ENCODE measurements around the gene ABCA5. TPM values are rescaled to one million over a fixed set of nuclear protein-coding genes. Genes with fewer than 3 reads are reported as not detected.
A peak's percentile ranks its signal among the peaks of the same experiment; 100 is the strongest.

ABCA5 gene
- total and polyA plus RNA-seq, 12 donors, result 6.9 to 46.7 (median 19.3) TPM

DNA sequence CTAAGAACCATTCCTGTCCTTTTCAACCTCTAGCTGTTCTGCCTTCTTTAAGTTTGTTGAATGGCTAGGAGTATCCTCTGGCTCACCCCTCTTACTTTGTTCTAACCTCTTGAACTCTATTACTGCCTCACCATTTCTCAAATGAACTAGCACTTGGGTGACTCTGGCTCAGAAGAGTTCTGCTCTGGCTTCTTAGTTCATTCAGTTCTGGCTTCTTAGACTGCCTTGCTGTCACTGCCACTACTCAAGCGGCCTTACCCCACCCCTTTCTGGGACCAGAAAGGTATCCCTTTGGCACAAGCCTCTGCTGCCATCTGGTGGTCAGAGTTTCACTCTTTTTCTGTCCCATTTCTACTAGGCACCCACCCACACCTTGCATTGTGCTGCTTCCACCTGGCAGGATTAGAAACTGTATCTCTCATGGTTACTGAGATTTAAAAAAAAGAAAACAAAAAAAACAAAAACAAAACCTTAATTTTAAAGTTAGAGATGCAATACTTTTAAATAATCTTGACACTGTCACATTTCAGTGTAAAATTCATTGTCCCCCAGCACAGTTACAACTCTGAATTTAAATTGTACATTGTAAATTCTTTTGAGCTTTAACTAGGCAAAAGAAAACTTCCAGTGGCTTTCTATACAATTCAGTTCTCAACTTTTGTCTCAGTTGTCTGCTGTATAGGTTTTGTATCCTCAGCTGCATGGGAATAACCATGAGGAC is 91.4 kb downstream of the ABCA5 start:
- intact Hi-C loops (cut with DNase I), result loop anchor here (2.0 to 10.0 kb wide), 7 partner anchors 251 to 463 kb away; no protein-coding TSS in a partner anchor
- H3K4me1 ChIP-seq, result peaks cover 0 to 5% (median 3%) of the 10 kb centered on the region in 9 donors
- peaks cover 0 to 3% (median 0%) of the 10 kb centered on the region in 9 donors for H3K36me3 ChIP-seq
- H3K9me3 ChIP-seq, result peaks cover 0 to 31% (median 16%) of the 10 kb centered on the region in 11 donors
- no peak overlapping the region for H3K4me3 ChIP-seq
- DNase-seq (peak; percentile 57 to 86), ATAC-seq (peak; percentile 85 to 93 (median 88))
- TF ChIP-seq, protein P1, sequence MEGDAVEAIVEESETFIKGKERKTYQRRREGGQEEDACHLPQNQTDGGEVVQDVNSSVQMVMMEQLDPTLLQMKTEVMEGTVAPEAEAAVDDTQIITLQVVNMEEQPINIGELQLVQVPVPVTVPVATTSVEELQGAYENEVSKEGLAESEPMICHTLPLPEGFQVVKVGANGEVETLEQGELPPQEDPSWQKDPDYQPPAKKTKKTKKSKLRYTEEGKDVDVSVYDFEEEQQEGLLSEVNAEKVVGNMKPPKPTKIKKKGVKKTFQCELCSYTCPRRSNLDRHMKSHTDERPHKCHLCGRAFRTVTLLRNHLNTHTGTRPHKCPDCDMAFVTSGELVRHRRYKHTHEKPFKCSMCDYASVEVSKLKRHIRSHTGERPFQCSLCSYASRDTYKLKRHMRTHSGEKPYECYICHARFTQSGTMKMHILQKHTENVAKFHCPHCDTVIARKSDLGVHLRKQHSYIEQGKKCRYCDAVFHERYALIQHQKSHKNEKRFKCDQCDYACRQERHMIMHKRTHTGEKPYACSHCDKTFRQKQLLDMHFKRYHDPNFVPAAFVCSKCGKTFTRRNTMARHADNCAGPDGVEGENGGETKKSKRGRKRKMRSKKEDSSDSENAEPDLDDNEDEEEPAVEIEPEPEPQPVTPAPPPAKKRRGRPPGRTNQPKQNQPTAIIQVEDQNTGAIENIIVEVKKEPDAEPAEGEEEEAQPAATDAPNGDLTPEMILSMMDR (IDR thresholded peaks at IDR 0.05), result peak; percentile 59 to 85 (median 77)
- 14 to 17% methylated on average over 1 of the region's 1 CpG for WGBS, 2 donors
- peak overlapping the region in 2 of 10 donors; percentile 10 to 12 for H3K27ac ChIP-seq
- H3K27me3 ChIP-seq, result no peaks in the 10 kb centered on the region

DNA sequence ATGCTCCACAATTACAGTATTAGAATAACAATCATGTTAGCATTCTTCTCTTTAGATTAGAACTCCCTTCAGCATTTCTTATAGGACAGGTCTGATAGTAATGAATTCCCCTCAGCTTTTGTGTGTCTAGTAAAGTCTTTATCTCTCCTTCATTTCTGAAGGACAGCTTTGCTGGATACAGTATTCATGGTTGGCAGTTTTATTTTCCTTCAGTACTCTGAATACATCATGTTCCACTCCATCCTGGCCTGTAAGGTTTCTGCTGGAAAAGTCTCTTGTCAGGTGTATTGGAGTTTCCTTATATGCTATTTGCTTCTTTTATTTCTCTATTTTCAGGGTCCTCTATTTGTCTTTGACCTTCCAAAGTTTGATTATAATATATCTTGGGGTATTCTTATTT is 94.3 kb downstream of the ABCA5 start:
- Histone ChIP-seq H3K27me3 (no peaks in the 10 kb centered on the region), H3K36me3 (no peaks in the 10 kb centered on the region), H3K9me3 (peaks cover 0 to 37% (median 16%) of the 10 kb centered on the region in 11 donors), H3K4me1 (peaks cover 0 to 7% (median 0%) of the 10 kb centered on the region in 9 donors), H3K4me3 (no peak overlapping the region), H3K27ac (no peak overlapping the region)
- no peak for ATAC-seq
- intact Hi-C loops (cut with DNase I), result loop anchor here in 5 of 10 donors (10.0 kb wide), 3 partner anchors 248 to 268 kb away; no protein-coding TSS in a partner anchor
- TF ChIP-seq, protein P1 (IDR thresholded peaks at IDR 0.05), result no peak
- no peak for DNase-seq

DNA sequence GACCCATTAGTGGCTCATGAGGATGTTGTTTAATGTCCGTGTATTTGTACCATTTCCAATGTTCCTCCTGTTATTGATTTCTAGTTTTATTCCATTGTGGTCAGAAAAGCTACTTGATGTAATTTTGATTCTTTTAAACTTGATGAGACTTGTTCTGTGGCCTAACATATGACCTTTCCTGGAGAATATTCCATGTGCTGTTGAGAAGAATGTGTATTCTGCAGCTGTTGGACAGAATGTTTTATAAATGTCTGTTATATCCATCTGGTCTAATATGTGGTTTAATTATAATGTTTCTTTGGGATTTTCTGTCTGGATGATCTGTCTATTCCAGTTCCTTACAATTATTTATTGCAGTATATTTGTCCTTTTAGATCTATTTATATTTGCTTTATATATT is 95.4 kb downstream of the ABCA5 start:
- Histone ChIP-seq H3K27ac (peak overlapping the region in 1 of 10 donors; percentile 14), H3K9me3 (peaks cover 0 to 37% (median 16%) of the 10 kb centered on the region in 11 donors), H3K36me3 (no peaks in the 10 kb centered on the region), H3K4me3 (no peak overlapping the region), H3K27me3 (no peaks in the 10 kb centered on the region), H3K4me1 (peaks cover 0 to 11% (median 0%) of the 10 kb centered on the region in 9 donors)
- no peak for DNase-seq
- intact Hi-C loops (cut with DNase I), result loop anchor here in 5 of 10 donors (10.0 kb wide), 3 partner anchors 247 to 267 kb away; no protein-coding TSS in a partner anchor
- 80 to 83% methylated on average over 1 of the region's 1 CpG for WGBS, 2 donors
- TF ChIP-seq, protein P1 (IDR thresholded peaks at IDR 0.05), result no peak
- ATAC-seq, result no peak

DNA sequence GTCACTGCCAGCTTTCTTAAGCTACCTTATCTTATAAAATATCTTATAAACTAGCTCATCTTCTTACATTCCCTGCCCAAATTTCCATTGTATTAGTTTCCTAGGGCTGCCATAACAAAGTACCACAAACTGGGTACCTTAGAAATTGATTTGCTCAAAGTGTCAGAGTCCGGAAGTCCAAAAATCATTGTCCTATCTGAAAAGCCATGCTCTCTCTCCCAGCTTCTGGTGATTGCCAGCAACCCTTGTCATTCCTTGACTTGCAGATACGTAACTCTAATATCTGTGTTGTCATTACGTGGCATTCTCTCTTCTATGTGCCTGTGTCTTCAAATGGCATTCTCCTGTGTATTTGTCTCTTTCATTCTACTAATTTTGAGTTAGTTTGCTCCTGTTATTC is 96.0 kb downstream of the ABCA5 start:
- intact Hi-C loops (cut with DNase I), result loop anchor here in 5 of 10 donors (10.0 kb wide), 3 partner anchors 246 to 266 kb away; no protein-coding TSS in a partner anchor
- DNase-seq, result no peak
- ATAC-seq, result no peak
- H3K4me3 ChIP-seq, result no peak overlapping the region
- H3K4me1 ChIP-seq, result peaks cover 0 to 11% (median 0%) of the 10 kb centered on the region in 9 donors
- WGBS, 2 donors, result 89 to 90% methylated on average over 3 of the region's 3 CpGs
- no peaks in the 10 kb centered on the region for H3K27me3 ChIP-seq
- peak overlapping the region in 1 of 10 donors; percentile 14 for H3K27ac ChIP-seq
- peaks cover 0 to 37% (median 16%) of the 10 kb centered on the region in 11 donors for H3K9me3 ChIP-seq
- H3K36me3 ChIP-seq, result no peaks in the 10 kb centered on the region
- TF ChIP-seq, protein P1 (IDR thresholded peaks at IDR 0.05), result no peak
